ENCODE results near the gene ARRDC1.
A peak's percentile ranks its signal among the peaks of the same experiment; 100 is the strongest.

Gene ARRDC1

DNA sequence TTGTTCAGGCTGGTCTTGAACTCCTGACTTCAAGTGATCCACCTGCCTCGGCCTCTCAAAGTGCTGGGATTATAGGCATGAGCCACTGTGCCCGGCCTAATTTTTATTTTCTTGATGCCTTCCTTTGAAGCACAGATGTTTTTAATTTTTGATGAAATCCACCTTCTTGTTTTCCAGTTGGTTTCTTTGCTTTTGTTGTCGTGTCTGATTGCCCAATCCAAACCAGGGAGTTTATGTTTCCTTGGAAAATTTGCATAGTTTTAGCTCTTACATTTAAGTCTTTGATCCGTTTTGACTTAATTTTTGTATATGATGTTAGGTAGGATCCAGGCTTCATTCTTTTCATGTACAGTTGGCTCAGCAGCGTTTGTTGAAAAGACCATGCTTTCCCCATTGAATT lies 28.5 kb downstream of the ARRDC1 start:
- Histone ChIP-seq H3K9ac (ENCODE audit: low read length) (no peak overlapping the region), H3K27me3 (ENCODE audit: control insufficient read depth, insufficient read depth, low read length) (no peaks in the 10 kb centered on the region), H3K4me3 (ENCODE audit: low read length) (no peak overlapping the region), H3K36me3 (ENCODE audit: control insufficient read depth, insufficient read depth, low read length) (no peaks in the 10 kb centered on the region), H3K4me1 (ENCODE audit: control insufficient read depth, insufficient read depth, low read length) (peaks cover 3% of the 10 kb centered on the region), H3K9me3 (ENCODE audit: control insufficient read depth, low read length) (no peaks in the 10 kb centered on the region)

DNA sequence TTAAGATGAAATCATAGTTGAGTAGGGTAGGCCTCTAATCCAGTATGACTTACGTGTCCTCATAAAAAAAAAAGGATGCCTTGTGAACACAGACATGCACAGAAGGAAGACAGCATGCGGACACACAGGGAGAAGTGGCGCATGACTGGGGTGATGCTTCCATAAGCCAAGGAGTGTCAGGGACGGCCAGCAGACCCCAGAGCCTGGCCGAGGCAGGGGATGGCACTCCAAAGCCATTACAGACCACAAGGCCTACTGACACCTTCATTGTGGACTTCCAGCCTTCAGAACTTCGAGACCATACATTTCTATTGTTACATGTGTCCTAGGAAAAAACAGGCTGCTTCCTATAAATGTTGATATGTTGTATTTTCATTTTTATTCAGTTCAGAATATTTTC lies 33.2 kb downstream of the ARRDC1 start:
- peak overlapping the region; percentile 41 for H3K9ac ChIP-seq (ENCODE audit: low read length)
- peaks cover 10% of the 10 kb centered on the region for H3K4me1 ChIP-seq (ENCODE audit: control insufficient read depth, insufficient read depth, low read length)
- no peak overlapping the region for H3K4me3 ChIP-seq (ENCODE audit: low read length)
- no peaks in the 10 kb centered on the region for H3K9me3 ChIP-seq (ENCODE audit: control insufficient read depth, low read length)
- no peaks in the 10 kb centered on the region for H3K27me3 ChIP-seq (ENCODE audit: control insufficient read depth, insufficient read depth, low read length)
- H3K36me3 ChIP-seq (ENCODE audit: control insufficient read depth, insufficient read depth, low read length): no peaks in the 10 kb centered on the region

DNA sequence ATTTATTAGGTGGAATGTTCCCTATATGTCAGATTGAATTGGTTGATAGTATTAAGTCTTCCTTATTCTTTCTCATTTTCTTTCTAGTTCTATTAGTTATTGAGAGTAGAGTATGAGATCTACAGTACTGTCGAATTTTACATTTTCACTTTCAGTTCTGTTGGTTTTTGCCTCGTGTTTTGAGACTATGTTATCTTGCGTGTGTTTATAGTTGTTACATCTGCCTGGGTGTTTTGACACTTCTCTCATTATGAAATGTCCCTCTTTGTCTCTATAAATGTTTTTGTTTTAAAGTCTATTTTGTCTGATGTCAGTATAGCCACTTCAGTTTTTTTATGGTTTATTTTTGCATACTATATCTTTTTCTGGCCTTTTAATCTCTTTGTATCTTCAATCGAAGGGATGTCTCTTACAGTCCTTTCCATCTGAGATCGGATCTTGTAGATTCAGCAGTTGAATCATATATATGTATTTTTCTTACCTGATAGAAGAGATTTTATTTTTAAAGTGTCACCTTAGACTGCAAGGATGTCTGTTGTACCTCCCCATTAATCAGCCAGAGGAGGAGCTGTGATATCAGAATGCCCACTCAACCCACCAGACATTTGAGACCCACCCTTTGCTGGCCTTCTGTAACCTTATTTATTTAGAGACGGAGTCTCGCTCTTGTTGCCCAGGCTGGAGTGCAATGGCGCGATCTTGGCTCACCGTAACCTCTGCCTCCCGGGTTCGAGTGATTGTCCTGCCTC lies 34.0 kb downstream of the ARRDC1 start:
- Histone ChIP-seq H3K9me3 (ENCODE audit: control insufficient read depth, low read length) (no peaks in the 10 kb centered on the region), H3K36me3 (ENCODE audit: control insufficient read depth, insufficient read depth, low read length) (no peaks in the 10 kb centered on the region), H3K27me3 (ENCODE audit: control insufficient read depth, insufficient read depth, low read length) (no peaks in the 10 kb centered on the region), H3K4me1 (ENCODE audit: control insufficient read depth, insufficient read depth, low read length) (peaks cover 10% of the 10 kb centered on the region), H3K9ac (ENCODE audit: low read length) (peak overlapping the region; percentile 41), H3K4me3 (ENCODE audit: low read length) (no peak overlapping the region)

DNA sequence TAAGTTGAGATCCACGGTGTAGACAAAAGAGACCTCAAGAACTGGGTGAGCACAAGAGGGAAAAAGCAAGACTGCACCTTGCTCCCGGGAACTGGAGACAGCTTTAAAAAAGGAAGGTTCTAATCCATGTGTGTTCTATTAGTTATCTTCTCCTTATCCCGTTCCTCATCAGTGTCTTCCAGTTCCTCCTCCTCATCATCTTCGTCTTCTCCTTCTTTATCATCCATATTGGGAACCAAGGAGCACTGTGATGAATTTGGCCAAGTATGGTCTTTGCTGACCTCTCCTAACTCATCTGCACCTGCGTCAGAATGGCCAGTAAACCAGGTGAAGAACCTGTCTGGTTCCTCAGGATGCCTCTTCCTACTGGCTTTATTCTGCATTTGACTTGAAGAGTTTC lies 35.4 kb downstream of the ARRDC1 start:
- H3K27me3 ChIP-seq (ENCODE audit: control insufficient read depth, insufficient read depth, low read length): no peaks in the 10 kb centered on the region

DNA sequence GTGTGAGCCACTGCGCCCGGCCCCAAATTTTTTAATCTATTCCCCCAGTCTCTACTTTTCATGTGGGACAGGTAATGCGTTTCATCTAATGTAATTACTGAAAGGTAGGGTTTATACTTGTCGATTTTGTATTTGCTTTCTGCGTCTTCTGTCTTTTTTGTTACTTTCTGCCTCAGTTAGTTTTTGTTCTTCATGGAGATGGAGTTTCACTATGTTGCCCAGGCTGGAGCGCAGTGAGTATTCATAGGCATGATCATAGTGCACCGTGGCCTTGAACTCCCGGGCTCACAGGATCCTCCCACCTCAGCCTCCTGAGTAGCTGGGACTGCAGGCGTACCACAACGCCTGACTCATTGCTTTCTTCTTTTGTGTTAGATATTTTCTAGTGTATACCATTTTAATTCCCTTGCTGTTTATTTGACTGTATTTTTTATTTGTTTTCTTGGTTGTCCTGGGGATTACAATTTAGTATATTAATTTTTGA lies 36.7 kb downstream of the ARRDC1 start:
- no peak overlapping the region for H3K9ac ChIP-seq (ENCODE audit: low read length)
- H3K36me3 ChIP-seq (ENCODE audit: control insufficient read depth, insufficient read depth, low read length): no peaks in the 10 kb centered on the region
- no peaks in the 10 kb centered on the region for H3K27me3 ChIP-seq (ENCODE audit: control insufficient read depth, insufficient read depth, low read length)
- peaks cover 10% of the 10 kb centered on the region for H3K4me1 ChIP-seq (ENCODE audit: control insufficient read depth, insufficient read depth, low read length)
- H3K9me3 ChIP-seq (ENCODE audit: control insufficient read depth, low read length): no peaks in the 10 kb centered on the region
- no peak overlapping the region for H3K4me3 ChIP-seq (ENCODE audit: low read length)

More for the DNA sequence above, 35.4 kb downstream of the ARRDC1 start:
- H3K4me1 ChIP-seq (ENCODE audit: control insufficient read depth, insufficient read depth, low read length): peaks cover 10% of the 10 kb centered on the region
- no peak overlapping the region for H3K9ac ChIP-seq (ENCODE audit: low read length)
- H3K4me3 ChIP-seq (ENCODE audit: low read length): no peak overlapping the region
- H3K36me3 ChIP-seq (ENCODE audit: control insufficient read depth, insufficient read depth, low read length): no peaks in the 10 kb centered on the region
- H3K9me3 ChIP-seq (ENCODE audit: control insufficient read depth, low read length): no peaks in the 10 kb centered on the region

DNA sequence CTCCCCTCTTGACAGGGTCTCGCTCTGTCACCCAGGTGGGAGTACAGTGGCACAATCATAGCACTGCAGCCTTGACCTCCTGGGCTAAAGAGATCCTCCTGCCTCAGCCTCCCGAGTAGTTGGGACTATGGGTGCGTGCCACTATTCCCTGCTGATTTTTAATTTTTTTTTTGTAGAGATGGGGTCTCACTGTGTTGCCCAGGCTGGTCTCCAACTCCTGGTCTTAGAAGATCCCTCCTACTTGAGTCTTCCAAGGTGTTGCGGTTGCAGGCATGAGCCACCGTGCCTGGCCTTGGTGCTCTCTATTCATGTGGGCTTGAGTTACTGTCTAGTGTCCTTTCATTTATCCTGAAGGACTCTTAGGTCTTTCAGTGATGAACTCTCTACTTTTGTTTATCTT lies 37.4 kb downstream of the ARRDC1 start:
- no peaks in the 10 kb centered on the region for H3K9me3 ChIP-seq (ENCODE audit: control insufficient read depth, low read length)
- H3K36me3 ChIP-seq (ENCODE audit: control insufficient read depth, insufficient read depth, low read length): no peaks in the 10 kb centered on the region
- H3K4me1 ChIP-seq (ENCODE audit: control insufficient read depth, insufficient read depth, low read length): peaks cover 10% of the 10 kb centered on the region
- H3K4me3 ChIP-seq (ENCODE audit: low read length): no peak overlapping the region
- H3K9ac ChIP-seq (ENCODE audit: low read length): no peak overlapping the region
- H3K27me3 ChIP-seq (ENCODE audit: control insufficient read depth, insufficient read depth, low read length): no peaks in the 10 kb centered on the region

DNA sequence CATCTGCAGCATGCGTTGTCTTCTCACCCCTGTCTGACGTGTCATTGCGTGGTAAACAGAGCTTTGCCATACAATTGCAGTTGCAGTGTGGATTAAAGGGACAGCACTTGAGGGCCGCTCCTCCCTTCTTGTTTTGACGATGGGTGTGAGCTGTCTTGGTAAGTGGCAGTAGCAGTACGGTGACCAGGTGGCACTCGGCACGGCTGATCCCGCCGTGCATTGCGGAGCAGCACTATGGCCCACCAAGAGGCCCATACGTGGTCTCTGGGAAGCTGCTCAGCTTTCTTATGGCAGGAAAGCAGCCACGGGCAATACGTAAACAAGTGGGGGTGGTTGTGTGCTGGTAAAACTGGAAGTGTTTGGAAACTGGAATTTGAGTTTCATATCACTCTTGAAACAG lies 38.4 kb downstream of the ARRDC1 start:
- no peaks in the 10 kb centered on the region for H3K36me3 ChIP-seq (ENCODE audit: control insufficient read depth, insufficient read depth, low read length)
- no peak overlapping the region for H3K4me3 ChIP-seq (ENCODE audit: low read length)
- H3K9me3 ChIP-seq (ENCODE audit: control insufficient read depth, low read length): no peaks in the 10 kb centered on the region
- no peaks in the 10 kb centered on the region for H3K27me3 ChIP-seq (ENCODE audit: control insufficient read depth, insufficient read depth, low read length)
- H3K4me1 ChIP-seq (ENCODE audit: control insufficient read depth, insufficient read depth, low read length): peaks cover 7% of the 10 kb centered on the region
- H3K9ac ChIP-seq (ENCODE audit: low read length): no peak overlapping the region

DNA sequence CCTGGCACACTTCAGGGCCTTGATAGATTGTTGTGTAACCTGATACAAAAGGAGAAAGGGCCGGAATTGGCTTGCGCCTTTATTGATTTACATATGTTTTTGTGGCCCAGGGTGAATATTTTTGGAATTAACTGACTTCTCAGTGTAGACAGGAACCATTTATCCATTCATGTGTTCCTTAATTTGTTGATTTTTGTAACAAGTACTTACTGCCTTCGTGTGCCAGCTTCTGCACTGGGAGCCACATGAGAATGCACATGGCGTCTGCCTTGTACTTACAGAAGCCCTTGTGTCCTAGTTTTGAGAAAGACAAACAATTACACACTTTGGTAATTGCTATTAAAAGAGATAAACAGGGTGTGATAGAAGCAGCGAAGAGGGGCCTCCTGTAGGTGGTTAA lies 39.7 kb downstream of the ARRDC1 start:
- no peaks in the 10 kb centered on the region for H3K27me3 ChIP-seq (ENCODE audit: control insufficient read depth, insufficient read depth, low read length)
- H3K4me3 ChIP-seq (ENCODE audit: low read length): no peak overlapping the region
- peaks cover 4% of the 10 kb centered on the region for H3K4me1 ChIP-seq (ENCODE audit: control insufficient read depth, insufficient read depth, low read length)
- no peak overlapping the region for H3K9ac ChIP-seq (ENCODE audit: low read length)
- H3K36me3 ChIP-seq (ENCODE audit: control insufficient read depth, insufficient read depth, low read length): no peaks in the 10 kb centered on the region
- no peaks in the 10 kb centered on the region for H3K9me3 ChIP-seq (ENCODE audit: control insufficient read depth, low read length)

DNA sequence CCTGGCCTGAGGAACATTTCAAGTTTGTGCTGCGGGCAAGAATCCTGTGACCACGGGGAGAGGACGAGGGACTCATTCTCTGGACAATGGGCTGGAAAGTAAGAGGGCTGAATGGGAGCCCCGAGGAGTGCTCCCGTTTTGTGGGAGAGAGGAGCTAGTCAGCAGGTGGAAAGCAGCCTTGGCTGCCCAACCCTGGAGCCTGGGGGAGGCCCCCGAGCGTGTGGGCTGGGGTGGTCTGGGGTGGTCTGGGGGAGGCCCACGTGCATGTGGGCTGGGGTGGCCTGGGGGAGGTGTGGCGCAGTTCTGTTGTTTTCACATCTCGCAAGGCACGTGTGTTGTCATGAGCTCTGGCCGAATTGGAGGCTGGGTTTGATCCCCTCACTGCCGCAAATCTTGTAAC lies 40.9 kb downstream of the ARRDC1 start:
- H3K4me3 ChIP-seq (ENCODE audit: low read length): no peak overlapping the region
- no peaks in the 10 kb centered on the region for H3K27me3 ChIP-seq (ENCODE audit: control insufficient read depth, insufficient read depth, low read length)
- H3K4me1 ChIP-seq (ENCODE audit: control insufficient read depth, insufficient read depth, low read length): peaks cover 4% of the 10 kb centered on the region
- no peak overlapping the region for H3K9ac ChIP-seq (ENCODE audit: low read length)
- H3K36me3 ChIP-seq (ENCODE audit: control insufficient read depth, insufficient read depth, low read length): no peaks in the 10 kb centered on the region
- no peaks in the 10 kb centered on the region for H3K9me3 ChIP-seq (ENCODE audit: control insufficient read depth, low read length)

DNA sequence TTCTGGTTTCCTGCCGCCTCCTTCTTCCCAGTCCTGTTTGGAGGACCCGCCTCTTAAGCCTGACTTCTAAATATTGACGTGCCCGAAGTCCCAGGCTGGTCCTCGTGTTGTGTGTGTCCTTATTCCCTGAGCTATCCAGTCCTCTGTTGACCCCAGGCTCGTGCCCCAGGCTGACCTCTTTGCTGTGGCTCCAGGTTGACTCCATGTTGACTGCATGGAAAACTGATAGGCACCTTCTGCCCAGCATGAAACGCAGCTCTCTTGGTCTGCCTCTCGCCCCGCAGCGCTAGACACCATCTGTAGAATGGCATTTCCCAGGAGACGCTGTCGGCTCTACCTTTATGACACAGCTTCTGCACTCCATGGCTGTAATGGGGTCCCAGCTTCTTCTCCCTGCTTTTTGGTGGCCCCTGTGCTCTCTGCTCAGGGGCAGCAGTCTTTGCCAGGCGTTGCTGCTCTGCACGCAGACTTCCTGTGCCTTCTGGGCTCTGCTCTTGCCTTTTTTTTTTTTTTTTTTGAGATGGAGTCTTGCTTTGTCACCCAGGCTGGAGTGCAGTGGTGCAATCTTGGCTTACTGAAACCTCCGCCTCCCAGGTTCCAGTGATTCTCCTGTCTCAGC lies 41.7 kb downstream of the ARRDC1 start:
- Histone ChIP-seq H3K36me3 (ENCODE audit: control insufficient read depth, insufficient read depth, low read length) (no peaks in the 10 kb centered on the region), H3K27me3 (ENCODE audit: control insufficient read depth, insufficient read depth, low read length) (no peaks in the 10 kb centered on the region), H3K4me1 (ENCODE audit: control insufficient read depth, insufficient read depth, low read length) (peaks cover 4% of the 10 kb centered on the region), H3K9ac (ENCODE audit: low read length) (no peak overlapping the region), H3K9me3 (ENCODE audit: control insufficient read depth, low read length) (no peaks in the 10 kb centered on the region), H3K4me3 (ENCODE audit: low read length) (no peak overlapping the region)

DNA sequence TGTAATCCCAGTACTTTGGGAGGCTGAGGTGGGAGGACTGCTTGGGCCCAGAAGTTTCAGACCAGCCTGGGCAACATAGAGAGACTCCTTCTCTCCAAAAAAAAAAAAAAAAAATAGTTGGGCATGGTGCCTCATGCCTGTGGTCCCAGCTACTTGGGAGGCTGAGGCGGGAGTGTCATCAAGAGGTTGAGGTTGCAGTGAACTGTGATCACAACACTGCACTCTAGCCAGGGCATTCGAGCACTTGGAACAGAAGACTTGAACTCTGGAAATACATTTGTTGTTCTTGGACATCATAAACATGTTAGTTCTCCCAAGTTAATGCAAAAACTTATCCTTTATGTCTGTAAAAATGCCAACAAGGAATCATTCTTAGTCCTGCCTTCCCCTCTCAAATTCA lies 42.9 kb downstream of the ARRDC1 start:
- Histone ChIP-seq H3K4me1 (ENCODE audit: control insufficient read depth, insufficient read depth, low read length) (peaks cover 4% of the 10 kb centered on the region), H3K4me3 (ENCODE audit: low read length) (no peak overlapping the region), H3K36me3 (ENCODE audit: control insufficient read depth, insufficient read depth, low read length) (no peaks in the 10 kb centered on the region), H3K27me3 (ENCODE audit: control insufficient read depth, insufficient read depth, low read length) (no peaks in the 10 kb centered on the region), H3K9ac (ENCODE audit: low read length) (no peak overlapping the region), H3K9me3 (ENCODE audit: control insufficient read depth, low read length) (no peaks in the 10 kb centered on the region)

DNA sequence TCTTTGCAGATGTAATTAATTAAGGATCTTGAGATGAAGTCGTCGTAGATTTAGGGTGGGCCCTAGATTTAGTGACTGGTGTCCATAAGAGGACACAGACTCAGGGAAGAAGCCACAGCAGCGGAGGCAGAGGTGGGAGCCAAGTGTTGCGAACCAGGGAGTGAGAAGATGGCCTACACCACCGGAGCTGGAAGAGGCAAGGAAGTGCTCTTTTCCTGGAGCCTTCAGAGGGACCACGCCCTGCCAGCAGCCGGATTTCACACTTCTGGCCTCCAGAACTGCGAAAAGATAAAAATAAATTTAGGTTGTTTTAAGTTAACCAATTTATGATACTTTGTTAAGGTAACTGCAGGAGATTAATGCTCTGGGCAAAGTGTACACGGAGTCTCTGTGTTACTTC lies 44.1 kb downstream of the ARRDC1 start:
- no peaks in the 10 kb centered on the region for H3K9me3 ChIP-seq (ENCODE audit: control insufficient read depth, low read length)
- no peaks in the 10 kb centered on the region for H3K27me3 ChIP-seq (ENCODE audit: control insufficient read depth, insufficient read depth, low read length)
- no peak overlapping the region for H3K9ac ChIP-seq (ENCODE audit: low read length)
- no peaks in the 10 kb centered on the region for H3K36me3 ChIP-seq (ENCODE audit: control insufficient read depth, insufficient read depth, low read length)
- H3K4me3 ChIP-seq (ENCODE audit: low read length): no peak overlapping the region
- H3K4me1 ChIP-seq (ENCODE audit: control insufficient read depth, insufficient read depth, low read length): peaks cover 4% of the 10 kb centered on the region

All from mucosa of stomach (tissue), 1 donor.